Measurements from ENCODE around the gene PLCD3. TPM values are rescaled to one million over a fixed set of nuclear protein-coding genes. Genes with fewer than 3 reads are reported as not detected.
A peak's percentile ranks its signal among the peaks of the same experiment; 100 is the strongest.

PLCD3 gene
- total RNA-seq, 4 donors from 2014 or later = 44.7 to 87.1 (median 58.3) TPM

DNA sequence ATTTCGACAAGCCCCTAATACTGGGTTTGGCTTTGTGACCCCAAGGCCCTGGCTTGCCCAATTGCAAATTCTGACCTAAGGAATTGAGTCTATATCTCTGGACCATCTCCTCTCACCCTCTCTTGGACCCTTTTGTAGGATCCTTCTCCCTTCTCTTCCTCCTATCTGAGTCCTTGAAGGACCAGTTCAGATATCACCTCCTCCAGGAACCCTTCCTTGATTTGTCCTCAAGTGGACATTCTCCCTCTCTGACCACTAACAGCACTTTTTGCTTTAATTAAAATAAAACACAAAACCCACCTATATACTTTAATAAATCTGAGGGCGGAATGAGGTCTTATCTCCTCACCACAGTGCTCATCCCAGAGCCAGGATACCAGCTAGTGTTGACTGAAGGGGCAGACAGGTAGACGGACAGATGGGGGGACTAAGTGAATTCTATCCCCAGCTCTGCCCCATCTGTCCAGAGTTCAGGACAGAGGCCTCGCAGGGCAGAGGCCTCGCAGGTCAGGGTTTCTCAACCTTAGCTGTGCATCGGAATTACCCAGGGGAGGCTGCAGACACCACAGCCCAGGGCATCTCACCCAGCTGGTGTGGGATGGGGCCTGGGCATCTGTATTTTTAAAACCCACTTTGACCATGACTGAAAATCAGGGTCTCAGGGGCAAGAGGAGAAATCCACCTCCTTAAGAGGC, 9.1 kb downstream of the PLCD3 start:
- H3K4me3 ChIP-seq = no peak overlapping the region
- H3K4me1 ChIP-seq = peaks cover 39% of the 10 kb centered on the region
- no peaks in the 10 kb centered on the region for H3K9me3 ChIP-seq
- no peaks in the 10 kb centered on the region for H3K27me3 ChIP-seq
- DNase-seq (ENCODE audit: low spot score in 2 of 2) = no peak
- H3K36me3 ChIP-seq = peaks cover 21% of the 10 kb centered on the region
- no peak for TF ChIP-seq POLR2A (IDR thresholded peaks at IDR 0.05)
- TF ChIP-seq EP300 (IDR thresholded peaks at IDR 0.05) = no peak
- TF ChIP-seq POLR2AphosphoS5 (IDR thresholded peaks at IDR 0.05) = no peak
- TF ChIP-seq, protein P1, sequence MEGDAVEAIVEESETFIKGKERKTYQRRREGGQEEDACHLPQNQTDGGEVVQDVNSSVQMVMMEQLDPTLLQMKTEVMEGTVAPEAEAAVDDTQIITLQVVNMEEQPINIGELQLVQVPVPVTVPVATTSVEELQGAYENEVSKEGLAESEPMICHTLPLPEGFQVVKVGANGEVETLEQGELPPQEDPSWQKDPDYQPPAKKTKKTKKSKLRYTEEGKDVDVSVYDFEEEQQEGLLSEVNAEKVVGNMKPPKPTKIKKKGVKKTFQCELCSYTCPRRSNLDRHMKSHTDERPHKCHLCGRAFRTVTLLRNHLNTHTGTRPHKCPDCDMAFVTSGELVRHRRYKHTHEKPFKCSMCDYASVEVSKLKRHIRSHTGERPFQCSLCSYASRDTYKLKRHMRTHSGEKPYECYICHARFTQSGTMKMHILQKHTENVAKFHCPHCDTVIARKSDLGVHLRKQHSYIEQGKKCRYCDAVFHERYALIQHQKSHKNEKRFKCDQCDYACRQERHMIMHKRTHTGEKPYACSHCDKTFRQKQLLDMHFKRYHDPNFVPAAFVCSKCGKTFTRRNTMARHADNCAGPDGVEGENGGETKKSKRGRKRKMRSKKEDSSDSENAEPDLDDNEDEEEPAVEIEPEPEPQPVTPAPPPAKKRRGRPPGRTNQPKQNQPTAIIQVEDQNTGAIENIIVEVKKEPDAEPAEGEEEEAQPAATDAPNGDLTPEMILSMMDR (IDR thresholded peaks at IDR 0.05) = no peak
- H3K27ac ChIP-seq = peak overlapping the region; percentile 65
- 92% methylated on average over 6 of the region's 6 CpGs for WGBS

DNA sequence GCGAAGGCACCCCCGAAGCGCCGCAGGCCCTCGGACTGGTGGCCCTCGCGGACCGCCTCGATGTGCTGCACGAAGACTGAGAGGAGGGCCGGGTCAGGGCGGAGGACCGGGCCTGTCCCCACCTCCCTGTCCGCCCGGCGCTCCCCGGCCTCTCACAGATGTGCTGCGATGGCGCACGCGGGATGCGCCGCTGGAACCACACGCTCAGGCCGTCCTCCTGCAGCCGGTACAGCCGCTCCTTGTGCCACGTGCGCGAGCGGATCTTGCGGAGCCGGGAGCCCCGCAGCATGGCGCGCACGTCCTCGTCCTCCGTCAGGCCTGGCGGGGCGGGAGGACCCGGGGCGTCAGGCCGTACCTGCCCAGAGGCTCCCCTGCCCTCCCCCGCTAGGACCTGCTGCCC, 11.3 kb downstream of the PLCD3 start:
- H3K36me3 ChIP-seq = peaks cover 28% of the 10 kb centered on the region
- WGBS = 96% methylated on average over 19 of the region's 45 CpGs
- no peak overlapping the region for H3K4me3 ChIP-seq
- no peak for DNase-seq (ENCODE audit: low spot score in 2 of 2)
- H3K4me1 ChIP-seq = peaks cover 28% of the 10 kb centered on the region
- H3K27ac ChIP-seq = no peak overlapping the region
- H3K27me3 ChIP-seq = no peaks in the 10 kb centered on the region
- H3K9me3 ChIP-seq = no peaks in the 10 kb centered on the region
- TF ChIP-seq POLR2AphosphoS5 (IDR thresholded peaks at IDR 0.05) (no peak), EP300 (IDR thresholded peaks at IDR 0.05) (no peak), POLR2A (IDR thresholded peaks at IDR 0.05) (no peak)
- TF ChIP-seq, protein P1 (IDR thresholded peaks at IDR 0.05) = no peak

DNA sequence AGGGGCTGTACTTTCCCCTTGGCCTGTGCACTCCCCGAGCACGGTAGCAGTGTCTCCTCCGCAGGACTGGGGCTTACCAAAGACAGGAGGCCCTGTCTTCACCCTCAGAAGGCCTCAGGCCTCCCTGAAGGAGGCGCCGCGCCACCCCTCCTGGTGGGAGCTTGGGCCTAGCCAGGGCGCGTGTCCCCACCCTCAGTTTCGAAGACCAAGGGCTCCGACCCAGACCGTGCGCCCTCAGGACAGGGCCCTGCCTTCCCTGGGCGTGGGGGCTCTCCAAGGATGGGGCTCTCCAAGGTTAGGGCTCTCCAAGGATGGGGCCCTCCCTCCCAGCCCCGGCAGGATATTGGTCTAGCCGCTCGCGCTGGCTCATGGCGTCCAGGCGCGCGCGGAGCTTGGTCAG, 11.8 kb downstream of the PLCD3 start:
- Histone ChIP-seq H3K9me3 (no peaks in the 10 kb centered on the region), H3K4me3 (no peak overlapping the region), H3K27me3 (no peaks in the 10 kb centered on the region), H3K27ac (no peak overlapping the region), H3K36me3 (peaks cover 28% of the 10 kb centered on the region), H3K4me1 (peaks cover 28% of the 10 kb centered on the region)
- WGBS = 100% methylated on average over 2 of the region's 22 CpGs
- DNase-seq (ENCODE audit: low spot score in 2 of 2) = no peak
- TF ChIP-seq POLR2AphosphoS5 (IDR thresholded peaks at IDR 0.05) = no peak
- TF ChIP-seq POLR2A (IDR thresholded peaks at IDR 0.05) = no peak

DNA sequence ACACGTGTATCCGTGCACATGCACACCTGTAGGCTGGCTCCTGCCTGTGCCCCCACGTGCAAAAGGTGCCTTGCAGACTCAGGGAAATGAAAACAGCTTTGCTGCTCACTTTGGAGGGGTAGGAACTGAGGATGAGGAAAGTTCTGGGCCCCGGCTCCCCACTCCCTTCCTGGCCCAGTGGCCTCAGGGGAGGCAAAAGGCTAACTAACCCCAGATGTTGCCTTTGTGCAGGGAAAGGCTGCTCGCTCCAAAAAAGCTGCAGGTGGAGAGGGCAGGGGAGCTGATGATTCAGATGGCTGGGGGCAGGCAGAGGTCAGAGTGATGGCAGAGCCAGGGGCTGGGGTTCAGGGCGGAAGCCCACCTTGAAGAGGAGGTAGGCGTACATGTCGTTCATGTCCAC, 12.4 kb downstream of the PLCD3 start:
- WGBS = 52% methylated on average over 5 of the region's 8 CpGs
- Histone ChIP-seq H3K27me3 (no peaks in the 10 kb centered on the region), H3K4me1 (peaks cover 28% of the 10 kb centered on the region), H3K36me3 (peaks cover 28% of the 10 kb centered on the region), H3K27ac (no peak overlapping the region), H3K9me3 (no peaks in the 10 kb centered on the region), H3K4me3 (no peak overlapping the region)
- no peak for TF ChIP-seq POLR2A (IDR thresholded peaks at IDR 0.05)
- no peak for TF ChIP-seq EP300 (IDR thresholded peaks at IDR 0.05)
- no peak for TF ChIP-seq POLR2AphosphoS5 (IDR thresholded peaks at IDR 0.05)
- TF ChIP-seq, protein P1 (IDR thresholded peaks at IDR 0.05) = no peak
- no peak for DNase-seq (ENCODE audit: low spot score in 2 of 2)

DNA sequence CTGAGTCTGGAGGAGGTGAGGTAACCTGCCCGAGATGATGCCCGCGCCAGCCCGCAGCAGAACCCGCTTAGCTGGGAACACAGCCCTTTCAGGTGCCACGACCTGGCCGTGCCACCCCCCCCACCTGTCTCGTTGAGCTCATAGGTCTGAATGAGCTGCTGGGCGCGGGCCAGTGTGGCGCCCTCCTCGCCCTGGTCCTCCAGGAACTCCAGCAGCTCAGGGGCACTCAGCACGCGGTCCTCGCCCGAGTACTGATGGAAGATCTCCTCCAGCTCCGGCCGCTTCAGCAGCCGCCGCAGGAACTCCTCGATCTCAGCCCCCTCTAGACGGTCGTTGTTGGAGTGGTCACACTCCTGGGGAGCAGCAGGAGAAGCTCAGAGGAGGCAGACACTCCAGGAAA, 13.6 kb downstream of the PLCD3 start:
- 92% methylated on average over 23 of the region's 23 CpGs for WGBS
- TF ChIP-seq POLR2A (IDR thresholded peaks at IDR 0.05) (no peak), POLR2AphosphoS5 (IDR thresholded peaks at IDR 0.05) (no peak), EP300 (IDR thresholded peaks at IDR 0.05) (no peak)
- TF ChIP-seq, protein P1 (IDR thresholded peaks at IDR 0.05) = no peak
- no peak for DNase-seq (ENCODE audit: low spot score in 2 of 2)
- Histone ChIP-seq H3K36me3 (peaks cover 28% of the 10 kb centered on the region), H3K4me1 (peaks cover 15% of the 10 kb centered on the region), H3K9me3 (no peaks in the 10 kb centered on the region), H3K27me3 (no peaks in the 10 kb centered on the region), H3K27ac (no peak overlapping the region), H3K4me3 (no peak overlapping the region)

Measured in suprapubic skin (tissue), 4 donors.